ENCODE measurements around the gene ZNF735.
"Not testable (repeated sequence)": the region's sequence is repeated elsewhere in the genome, so short reads cannot be mapped to it uniquely, and the experiment has no call there.

The ZNF735 gene

GRCh38 chr7:64206903-64207302 lies at the start of gene ZNF735:
ZNF735 (plus strand) TSS chr7:64207203; CDS start chr7:64207203, 0 bp downstream.
- no peak for DNase-seq

DNA sequence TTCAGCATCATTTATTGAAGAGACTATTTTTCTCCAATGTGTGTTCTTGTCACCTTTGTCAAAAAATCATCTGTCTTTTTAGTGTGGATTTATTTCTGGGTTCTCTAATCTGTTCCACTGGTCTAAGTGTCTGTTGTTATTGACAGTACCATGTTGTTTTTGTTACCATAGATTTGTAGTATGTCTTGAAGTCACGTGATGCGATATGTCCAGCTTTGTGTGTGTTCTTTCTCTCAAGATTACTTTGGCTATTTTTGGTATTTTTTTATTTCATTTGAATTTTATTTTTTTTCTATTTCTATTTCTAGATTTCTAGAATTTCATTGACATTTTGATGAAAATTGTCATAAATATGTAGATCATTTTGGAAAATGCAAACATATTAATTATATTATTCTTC lies 36.0 kb upstream of the ZNF735 start:
- not testable (repeated sequence) for DNase-seq

- no peak for DNase-seq
These were observed 32.7 kb upstream of the ZNF735 start for GRCh38 chr7:64174328-64174727.

DNA sequence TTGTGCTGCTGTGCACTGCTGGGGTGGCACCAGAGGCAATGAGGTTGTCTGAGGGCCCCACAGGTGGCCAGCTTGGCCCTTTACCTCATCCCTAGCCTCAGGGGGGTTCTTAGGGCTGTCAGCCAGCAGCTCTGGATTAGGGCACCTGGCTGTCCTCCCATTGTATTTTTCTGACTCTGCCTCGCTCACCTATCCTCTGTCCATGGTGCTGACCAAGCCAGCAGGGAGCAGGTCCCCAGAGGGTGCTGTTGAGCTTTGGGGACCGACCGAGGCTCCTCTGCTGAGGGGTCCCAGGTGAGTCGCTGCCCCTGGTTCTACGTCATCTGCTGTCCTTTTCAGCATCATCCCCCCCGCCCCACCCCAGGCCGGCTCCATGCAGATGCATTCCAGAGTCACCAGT lies 32.1 kb upstream of the ZNF735 start:
- DNase-seq, result no peak

DNA sequence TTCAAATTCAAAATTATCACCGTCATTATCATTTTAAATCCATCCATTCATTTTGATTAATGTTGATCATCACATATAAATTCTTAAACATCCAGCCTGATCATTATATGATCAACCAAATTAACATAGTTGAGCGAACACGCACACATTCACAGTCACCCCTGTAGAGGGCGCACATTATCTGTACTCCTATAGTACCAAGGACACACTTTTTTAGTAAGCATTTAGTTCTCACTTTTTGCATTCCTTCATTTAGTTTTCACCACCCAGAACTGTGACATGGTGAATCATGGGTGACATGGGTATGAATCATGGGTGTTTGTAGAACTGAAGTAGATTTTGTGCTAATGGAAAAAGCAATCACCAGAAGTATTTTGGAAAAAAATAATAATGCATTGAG lies 26.0 kb upstream of the ZNF735 start:
- DNase-seq, result no peak

GRCh38 chr7:64181586-64181985 lies 25.4 kb upstream of the ZNF735 start:
- DNase-seq, result no peak

- no peak for DNase-seq
These were observed 24.8 kb upstream of the ZNF735 start for GRCh38 chr7:64182036-64182790.

DNA sequence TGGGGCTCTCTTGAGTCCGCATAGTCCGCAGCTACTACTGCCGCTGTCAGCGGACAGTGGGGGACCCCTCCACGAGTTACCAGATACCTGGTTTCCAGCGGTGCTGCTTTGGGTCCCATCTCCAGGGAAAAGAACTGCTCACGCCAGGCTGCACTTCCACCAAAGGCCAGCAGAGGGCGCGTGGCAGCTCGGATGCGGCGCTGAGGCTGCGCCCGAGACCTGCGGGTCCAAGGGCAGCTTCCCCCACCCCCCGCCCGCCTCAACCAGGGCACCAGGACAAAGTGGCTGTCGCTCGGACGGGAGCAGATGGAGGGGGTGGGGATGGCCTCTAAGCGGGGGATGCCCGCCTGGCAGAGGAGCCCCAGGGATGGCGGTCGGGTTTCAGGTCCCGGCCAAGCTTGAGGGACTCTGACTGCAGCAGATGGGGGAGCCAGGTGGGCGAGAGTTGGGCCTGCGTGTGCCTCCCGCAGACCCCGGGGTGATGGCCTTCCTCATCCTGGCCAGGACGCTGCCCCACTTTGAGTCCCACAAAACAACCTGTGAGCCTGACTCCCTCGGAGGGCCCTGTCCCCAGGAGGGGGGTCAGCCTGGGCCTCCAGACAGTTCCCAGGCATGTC lies 23.8 kb upstream of the ZNF735 start:
- no peak for DNase-seq

GRCh38 chr7:64183827-64184372 lies 23.1 kb upstream of the ZNF735 start:
- no peak for DNase-seq

GRCh38 chr7:64184376-64184775 lies 22.6 kb upstream of the ZNF735 start:
- DNase-seq, result no peak

DNA sequence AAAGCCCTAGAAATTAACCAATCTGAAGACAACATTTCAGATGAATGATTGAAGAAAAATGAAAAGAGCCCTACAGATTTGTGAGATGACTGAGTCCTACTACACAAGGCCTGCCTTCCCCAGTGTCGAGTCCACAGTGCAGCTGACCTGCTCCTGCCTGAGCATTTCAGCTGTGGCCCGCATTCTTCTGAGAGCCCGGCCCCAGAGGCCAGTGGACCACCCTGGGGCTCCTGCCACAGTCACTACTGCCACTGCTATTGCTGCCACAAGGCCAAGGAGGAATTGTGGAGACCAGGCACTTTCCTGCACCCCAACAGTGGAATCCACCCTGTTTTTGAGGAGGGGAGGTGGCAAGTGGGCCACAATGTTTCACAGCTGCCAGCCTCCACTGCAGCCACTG lies 19.6 kb upstream of the ZNF735 start:
- no peak for DNase-seq

DNA sequence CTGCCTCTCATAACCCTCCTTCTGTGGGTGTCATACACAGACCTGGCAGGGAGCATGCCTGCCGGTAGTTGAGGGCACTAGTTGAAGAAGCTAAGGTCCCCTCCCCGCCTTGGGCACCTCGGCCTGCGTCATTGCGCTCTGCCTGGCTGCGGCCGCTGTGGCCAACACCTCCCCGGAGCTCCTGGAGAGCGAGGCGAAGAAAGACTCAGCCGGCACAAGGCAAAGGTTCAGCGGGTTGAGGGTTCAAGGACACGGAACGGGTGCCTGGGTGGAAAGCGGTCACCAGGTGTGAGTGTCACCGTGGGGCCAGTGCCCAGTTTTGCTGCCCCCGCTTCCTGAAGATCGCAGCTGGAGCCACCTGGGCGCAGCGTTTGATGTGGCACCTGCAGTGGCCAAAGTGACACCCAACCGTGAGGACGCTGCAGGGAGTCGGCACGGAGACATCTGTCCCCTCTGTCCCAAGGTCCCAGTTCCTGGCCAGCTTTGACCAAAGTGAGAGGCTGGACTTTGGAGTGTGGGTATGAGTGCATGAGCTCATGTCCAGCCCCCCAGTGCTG lies 14.8 kb upstream of the ZNF735 start:
- no peak for DNase-seq

DNA sequence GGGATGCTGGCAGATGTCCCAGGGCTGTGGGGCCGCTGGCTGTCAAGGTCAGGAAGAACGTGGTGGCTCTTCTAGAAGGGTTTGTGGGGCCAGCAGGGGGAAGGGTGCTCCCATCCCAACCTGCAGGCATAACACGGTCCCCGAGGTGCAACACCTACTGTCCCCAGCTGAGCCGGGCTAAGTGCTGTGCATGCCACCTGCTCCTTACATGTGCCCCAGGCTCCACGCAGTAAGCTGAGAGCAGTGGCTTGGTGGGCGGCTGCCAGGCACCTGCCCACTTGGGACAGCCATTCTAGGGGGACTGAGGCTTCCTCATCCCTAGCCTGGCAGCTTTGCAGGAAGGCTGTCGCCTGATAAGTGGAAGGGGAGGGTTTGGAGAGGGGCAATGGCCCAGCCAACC lies 14.2 kb upstream of the ZNF735 start:
- DNase-seq, result no peak

GRCh38 chr7:64219710-64220298 lies 12.8 kb downstream of the ZNF735 start:
- DNase-seq, result not testable (repeated sequence)

GRCh38 chr7:64223366-64223765 lies 16.4 kb downstream of the ZNF735 start:
- no peak for DNase-seq

DNA sequence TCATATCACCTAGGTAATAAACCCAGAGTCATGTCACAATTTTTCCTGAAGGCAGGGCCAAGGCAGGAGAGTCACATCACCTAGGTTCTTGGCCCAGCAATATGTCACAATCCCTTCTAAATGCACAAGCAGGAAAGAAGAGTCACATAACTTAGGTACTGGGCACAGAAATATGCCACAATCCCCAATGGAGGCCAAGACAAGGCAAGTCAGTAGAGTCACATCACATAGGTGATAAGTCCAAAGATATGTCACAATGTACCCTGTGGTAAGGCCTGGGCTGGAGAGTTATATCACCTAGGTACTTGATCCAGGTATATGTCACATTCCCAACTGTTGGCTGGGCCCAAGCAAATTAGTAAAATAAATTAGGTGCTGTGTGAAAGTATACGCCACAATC lies 21.2 kb downstream of the ZNF735 start, which contains the start of gene ZNF679:
Gene ZNF679, plus strand, starts transcription at position 301 of the 400 bp plus-strand sequence. CDS start 20,644 bp downstream, outside the sequence.
- not testable (repeated sequence) for DNase-seq

GRCh38 chr7:64266341-64266919 lies 59.4 kb downstream of the ZNF735 start:
- DNase-seq, result no peak

All from GOT3 (cell line).